NCI-H748 (cell line): Measurements from ENCODE around the gene HERC2.

Experiments
- DNase-seq: peaks from one replicate; lab custom pipeline; 2025; ENCODE audit not compliant: unreplicated experiment; lab: John Stamatoyannopoulos, UW

HERC2 gene

GRCh38 chr15:28075573-28075972 lies 246.4 kb downstream of the HERC2 start:
- DNase-seq, result peak; percentile 26

- DNase-seq, result no peak
These were observed 253.0 kb downstream of the HERC2 start for GRCh38 chr15:28068930-28069329.

DNA sequence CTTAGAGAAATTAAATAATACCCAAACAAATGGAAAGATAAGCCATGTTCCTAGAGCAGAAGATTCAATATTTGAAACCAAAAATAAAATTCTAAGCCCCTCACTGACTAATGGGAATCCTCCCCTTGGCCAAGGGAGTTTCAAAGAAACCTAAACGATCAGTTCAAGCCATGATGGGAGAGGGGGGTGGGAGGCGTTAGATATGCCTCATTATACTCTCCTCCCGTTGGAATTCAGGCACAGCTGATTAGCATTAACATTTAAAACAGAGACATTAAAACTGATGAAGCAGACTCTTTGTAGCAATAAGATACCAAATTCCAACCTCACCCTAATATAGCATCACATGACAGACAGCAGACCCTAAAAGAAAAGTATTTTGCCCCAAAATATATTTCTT lies 255.7 kb downstream of the HERC2 start:
- no peak for DNase-seq
